ENCODE results near the gene CD86. TPM values are rescaled to one million over a fixed set of nuclear protein-coding genes. Genes with fewer than 3 reads are reported as not detected.

Gene CD86
- total RNA-seq (2022; extraction: Qiagen RNA extraction): not detected in 5 replicates

GRCh38 chr3:122055215-122055614, at the start of gene CD86:
CD86 (plus strand) TSS chr3:122055362; CDS start chr3:122055490, 128 bp downstream.

GRCh38 chr3:122021811-122022401, 33.3 kb upstream of the CD86 start, which contains the start of gene ILDR1:
ILDR1 (minus strand) TSS chr3:122022247; CDS start chr3:122022077, 170 bp downstream.

Other genes with a start within 250 kb of the CD86 start
- gene IQCB1, start 220.3 kb upstream of the CD86 start, total RNA-seq (2022; extraction: Qiagen RNA extraction): 10.3 to 12.6 TPM (median 10.8 TPM) in 5 replicates
- 1.5 to 2.9 TPM (median 2.3 TPM) in 5 replicates for gene EAF2, start 220.2 kb upstream of the CD86 start, total RNA-seq (2022; extraction: Qiagen RNA extraction)
- 0.07 to 0.30 TPM (median 0.08 TPM) in 5 replicates for gene SLC15A2, start 161.0 kb upstream of the CD86 start, total RNA-seq (2022; extraction: Qiagen RNA extraction)
- not detected in 5 replicates for gene ILDR1, start 33.1 kb upstream of the CD86 start, total RNA-seq (2022; extraction: Qiagen RNA extraction)
- gene CASR, start 128.3 kb downstream of the CD86 start, total RNA-seq (2022; extraction: Qiagen RNA extraction): not detected in 5 replicates